H9 (cell line): Measurements from ENCODE around the gene FTO. TPM values are rescaled to one million over a fixed set of nuclear protein-coding genes. Genes with fewer than 3 reads are reported as not detected.

Experiments used
- DNase-seq: peaks from one replicate; pipeline ENCODE4 v3.0.0-alpha.2; 2017
- H2AFZ ChIP-seq: one replicate; pipeline ENCODE4 v1.6.1; 2013; ENCODE audit warnings: mild to moderate bottlenecking, low read length, control low read depth, moderate library complexity
- H2AK5ac ChIP-seq: 2 replicates; pipeline ENCODE4 v1.6.1; 2013; ENCODE audit warnings: low read length, control low read depth, mixed read lengths; ENCODE audit not compliant: insufficient read length
- H2BK120ac ChIP-seq: one replicate; pipeline ENCODE4 v1.6.1; 2013; ENCODE audit warnings: low read depth, mild to moderate bottlenecking, low read length, control low read depth, inconsistent platforms; ENCODE audit not compliant: poor library complexity, severe bottlenecking
- H2BK12ac ChIP-seq: 2 replicates; pipeline ENCODE4 v1.6.1; 2013; ENCODE audit warnings: low read length, control low read depth, mixed read lengths, low read depth; ENCODE audit not compliant: insufficient read length
- H2BK15ac ChIP-seq: 2 replicates; pipeline ENCODE4 v1.6.1; 2013; ENCODE audit warnings: low read depth, low read length, control low read depth
- H2BK20ac ChIP-seq: one replicate; pipeline ENCODE4 v1.6.1; 2013; ENCODE audit warnings: low read depth, mild to moderate bottlenecking, low read length, control low read depth, inconsistent platforms; ENCODE audit not compliant: poor library complexity, severe bottlenecking
- H2BK5ac ChIP-seq: 2 replicates; pipeline ENCODE4 v1.6.1; 2013; ENCODE audit warnings: low read length, control low read depth, mixed read lengths; ENCODE audit not compliant: insufficient read length
- H3K14ac ChIP-seq: 2 replicates; pipeline ENCODE4 v1.6.1; 2013; ENCODE audit warnings: low read length, control low read depth; ENCODE audit not compliant: insufficient read depth
- H3K18ac ChIP-seq: 2 replicates; pipeline ENCODE4 v1.6.1; 2013; ENCODE audit warnings: low read depth, mild to moderate bottlenecking, mixed read lengths, low read length, control low read depth; ENCODE audit not compliant: insufficient read length
- H3K23ac ChIP-seq: 2 replicates; pipeline ENCODE4 v1.6.1; 2013; ENCODE audit warnings: low read length, control low read depth, mixed read lengths, low read depth; ENCODE audit not compliant: insufficient read length
- H3K23me2 ChIP-seq: 2 replicates; pipeline ENCODE4 v1.6.1; 2013; ENCODE audit warnings: low read depth, mild to moderate bottlenecking, mixed read lengths, low read length, control low read depth; ENCODE audit not compliant: insufficient read length, poor library complexity, severe bottlenecking
- H3K27ac ChIP-seq: 2 replicates; pipeline ENCODE4 v1.5.1; 2013; ENCODE audit warnings: low read length, control low read depth, mixed read lengths, low read depth; ENCODE audit not compliant: insufficient read length
- H3K27me3 ChIP-seq: 2 replicates; pipeline ENCODE4 v1.6.1; 2013; ENCODE audit warnings: low read length, control low read depth, inconsistent platforms; ENCODE audit not compliant: insufficient read depth
- H3K4ac ChIP-seq: 2 replicates; pipeline ENCODE4 v1.6.1; 2013; ENCODE audit warnings: low read depth, mild to moderate bottlenecking, control low read depth, inconsistent platforms, low read length, moderate library complexity
- H3K4me1 ChIP-seq: 2 replicates; pipeline ENCODE4 v1.6.1; 2013; ENCODE audit warnings: low read length, control low read depth, inconsistent platforms; ENCODE audit not compliant: insufficient read depth
- H3K4me2 ChIP-seq: 2 replicates; pipeline ENCODE4 v1.6.1; 2013; ENCODE audit warnings: low read length, control low read depth, mixed read lengths; ENCODE audit not compliant: insufficient read length, insufficient read depth
- H3K56ac ChIP-seq: 2 replicates; pipeline ENCODE4 v1.6.1; 2013; ENCODE audit warnings: low read depth, mild to moderate bottlenecking, mixed read lengths, low read length, control low read depth; ENCODE audit not compliant: insufficient read length
- H3K79me1 ChIP-seq: 2 replicates; pipeline ENCODE4 v1.6.1; 2013; ENCODE audit warnings: low read depth, mild to moderate bottlenecking, moderate library complexity, low read length, control low read depth, inconsistent platforms; ENCODE audit not compliant: insufficient read depth, poor library complexity, severe bottlenecking
- H3K79me2 ChIP-seq: 2 replicates; pipeline ENCODE4 v1.6.1; 2013; ENCODE audit warnings: low read length, control low read depth, inconsistent platforms; ENCODE audit not compliant: insufficient read depth
- H3K9ac ChIP-seq: 2 replicates; pipeline ENCODE4 v1.6.1; 2013; ENCODE audit warnings: low read length, control low read depth, mixed read lengths; ENCODE audit not compliant: insufficient read length; ENCODE audit errors: extremely low read depth
- H3K9me3 ChIP-seq: one replicate; pipeline ENCODE4 v1.6.1; 2013; ENCODE audit warnings: low read depth, low read length, inconsistent platforms; ENCODE audit not compliant: control insufficient read depth
- H3T11ph ChIP-seq: one replicate; pipeline ENCODE4 v1.6.1; 2013; ENCODE audit warnings: mild to moderate bottlenecking, low read length, control low read depth, inconsistent platforms
- H4K20me1 ChIP-seq: one replicate; pipeline ENCODE4 v1.6.1; 2013; ENCODE audit not compliant: control insufficient read depth, insufficient read length, insufficient read depth
- H4K5ac ChIP-seq: 2 replicates; pipeline ENCODE4 v1.6.1; 2013; ENCODE audit warnings: low read depth, mild to moderate bottlenecking, mixed read lengths, low read length, control low read depth; ENCODE audit not compliant: insufficient read length
- H4K8ac ChIP-seq: replicated peaks from 2 replicates; pipeline ENCODE4 v1.6.1; 2013; ENCODE audit warnings: low read length, control low read depth, mixed read lengths, low read depth; ENCODE audit not compliant: insufficient read length
- H4K91ac ChIP-seq: 2 replicates; pipeline ENCODE4 v1.6.1; 2013; ENCODE audit warnings: low read depth, mild to moderate bottlenecking, moderate library complexity, mixed read lengths, low read length, control low read depth; ENCODE audit not compliant: insufficient read length
- H3K27ac Mint-ChIP-seq, 3 experiments: 2 replicates in 2 of 3; 3 replicates in 1 of 3; pipeline ENCODE4 v1.8.0; 2020 to 2021; ENCODE audit warnings: mixed read lengths in 3 of 3, mild to moderate bottlenecking in 1 of 3, moderate library complexity in 1 of 3
- H3K27me3 Mint-ChIP-seq: 2 replicates; pipeline ENCODE4 v1.8.0; 2021; ENCODE audit warnings: low read depth, mild to moderate bottlenecking, moderate library complexity, mixed read lengths
- H3K36me3 Mint-ChIP-seq, 3 experiments: 2 replicates in 2 of 3; 3 replicates in 1 of 3; pipeline ENCODE4 v1.8.0; 2020 to 2021; ENCODE audit warnings: low read depth in 3 of 3, mixed read lengths in 3 of 3; ENCODE audit not compliant: insufficient read depth in 1 of 3
- H3K4me1 Mint-ChIP-seq, 2 experiments: 2 replicates each; pipeline ENCODE4 v1.8.0; 2020; ENCODE audit warnings: mixed read lengths in 2 of 2
- H3K4me3 Mint-ChIP-seq, 2 experiments: 2 replicates in 1 of 2; 3 replicates in 1 of 2; pipeline ENCODE4 v1.8.0; 2020 to 2021; ENCODE audit warnings: mild to moderate bottlenecking in 2 of 2, mixed read lengths in 2 of 2, moderate library complexity in 1 of 2
- H3K9me3 Mint-ChIP-seq, 2 experiments: 2 replicates in 1 of 2; 3 replicates in 1 of 2; pipeline ENCODE4 v1.8.0; 2020; ENCODE audit warnings: mild to moderate bottlenecking in 2 of 2, mixed read lengths in 2 of 2, moderate library complexity in 1 of 2
- WGBS: extraction: QIAGEN DNeasy Blood & Tissue Kit; methylation state at CpG from one replicate; pipeline ENCODE4 v1.1.7; 2013; ENCODE audit warnings: missing lambda C conversion rate, low lambda C conversion rate, mixed read lengths; ENCODE audit not compliant: insufficient read length; ENCODE audit errors: extremely low coverage; 5-methylcytosine and 5-hydroxymethylcytosine counted together
- total RNA-seq: library from RNA; stranded (reverse); gene quantifications from 2 replicates; pipeline ENCODE4 v1.2.1, GENCODE V29; 2021
- TF ChIP-seq, protein P1 (sequence below): fragments of 200-600 bp; sonication (generic); conservative IDR thresholded peaks from 3 replicates; pipeline ENCODE4 v1.8.0; 2021; ENCODE audit warnings: antibody characterized with exemption, mild to moderate bottlenecking

The FTO gene
- total RNA-seq, 1 experiment from 2014 or later = 67.9 TPM

DNA sequence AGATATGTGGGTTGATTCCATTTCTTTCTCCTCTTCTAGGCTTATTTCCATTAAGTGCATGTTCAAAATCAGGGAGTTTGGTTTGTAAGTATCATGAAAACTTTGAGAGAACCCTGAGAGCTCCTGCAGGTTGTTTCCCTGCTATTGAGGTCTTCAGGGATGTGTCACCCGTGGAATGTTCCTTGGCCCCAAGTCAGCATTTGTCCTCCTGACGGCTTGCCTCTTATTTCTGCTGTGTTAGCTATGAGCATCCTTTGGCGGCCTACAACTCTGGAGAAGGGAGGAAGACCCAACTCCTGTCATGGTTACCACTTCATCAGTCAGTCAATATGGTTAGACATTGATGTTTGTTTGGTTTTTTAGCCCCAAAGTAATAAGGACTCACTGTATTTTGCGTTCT lies 180.8 kb downstream of the FTO start:
- no peaks in the 10 kb centered on the region for H3K9me3 Mint-ChIP-seq
- H3K23ac ChIP-seq = no peak overlapping the region
- H3K27ac ChIP-seq = no peak overlapping the region
- no peak overlapping the region for H2BK15ac ChIP-seq
- no peak overlapping the region for H3K18ac ChIP-seq
- H2AK5ac ChIP-seq = no peak overlapping the region
- no peak overlapping the region for H2AFZ ChIP-seq
- H3K79me2 ChIP-seq = no peaks in the 10 kb centered on the region
- no peak overlapping the region for H2BK5ac ChIP-seq
- H2BK120ac ChIP-seq = no peak overlapping the region
- H4K8ac ChIP-seq = no peak overlapping the region
- H3K27me3 Mint-ChIP-seq = no peaks in the 10 kb centered on the region
- no peaks in the 10 kb centered on the region for H3K4me1 Mint-ChIP-seq
- H2BK12ac ChIP-seq = no peak overlapping the region
- H3K79me1 ChIP-seq = no peaks in the 10 kb centered on the region
- no peak overlapping the region for H3K14ac ChIP-seq
- H3K27me3 ChIP-seq = no peaks in the 10 kb centered on the region
- no peaks in the 10 kb centered on the region for H3K4me1 ChIP-seq
- H3K4me3 Mint-ChIP-seq = no peak overlapping the region
- WGBS = no CpG with 5 or more reads among the region's 4 CpGs
- H4K5ac ChIP-seq = no peak overlapping the region
- H3K9me3 ChIP-seq = no peaks in the 10 kb centered on the region
- H3K9ac ChIP-seq = no peak overlapping the region
- no peak overlapping the region for H2BK20ac ChIP-seq
- TF ChIP-seq, protein P1, sequence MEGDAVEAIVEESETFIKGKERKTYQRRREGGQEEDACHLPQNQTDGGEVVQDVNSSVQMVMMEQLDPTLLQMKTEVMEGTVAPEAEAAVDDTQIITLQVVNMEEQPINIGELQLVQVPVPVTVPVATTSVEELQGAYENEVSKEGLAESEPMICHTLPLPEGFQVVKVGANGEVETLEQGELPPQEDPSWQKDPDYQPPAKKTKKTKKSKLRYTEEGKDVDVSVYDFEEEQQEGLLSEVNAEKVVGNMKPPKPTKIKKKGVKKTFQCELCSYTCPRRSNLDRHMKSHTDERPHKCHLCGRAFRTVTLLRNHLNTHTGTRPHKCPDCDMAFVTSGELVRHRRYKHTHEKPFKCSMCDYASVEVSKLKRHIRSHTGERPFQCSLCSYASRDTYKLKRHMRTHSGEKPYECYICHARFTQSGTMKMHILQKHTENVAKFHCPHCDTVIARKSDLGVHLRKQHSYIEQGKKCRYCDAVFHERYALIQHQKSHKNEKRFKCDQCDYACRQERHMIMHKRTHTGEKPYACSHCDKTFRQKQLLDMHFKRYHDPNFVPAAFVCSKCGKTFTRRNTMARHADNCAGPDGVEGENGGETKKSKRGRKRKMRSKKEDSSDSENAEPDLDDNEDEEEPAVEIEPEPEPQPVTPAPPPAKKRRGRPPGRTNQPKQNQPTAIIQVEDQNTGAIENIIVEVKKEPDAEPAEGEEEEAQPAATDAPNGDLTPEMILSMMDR = no peak
- H3K4me2 ChIP-seq = no peak overlapping the region
- H3T11ph ChIP-seq = no peak overlapping the region
- no peaks in the 10 kb centered on the region for H4K20me1 ChIP-seq
- H3K56ac ChIP-seq = no peak overlapping the region
- DNase-seq = no peak
- H3K27ac Mint-ChIP-seq = no peak overlapping the region; a peak in 1 of 7 replicates
- H3K23me2 ChIP-seq = no peaks in the 10 kb centered on the region
- no peak overlapping the region for H3K4ac ChIP-seq
- H3K36me3 Mint-ChIP-seq = peaks cover 7 to 17% (median 13%) of the 10 kb centered on the region in 3 experiments; a peak in 5 of 7 replicates
- H4K91ac ChIP-seq = no peak overlapping the region
